ENCODE data around the gene PRKCE.

DNA sequence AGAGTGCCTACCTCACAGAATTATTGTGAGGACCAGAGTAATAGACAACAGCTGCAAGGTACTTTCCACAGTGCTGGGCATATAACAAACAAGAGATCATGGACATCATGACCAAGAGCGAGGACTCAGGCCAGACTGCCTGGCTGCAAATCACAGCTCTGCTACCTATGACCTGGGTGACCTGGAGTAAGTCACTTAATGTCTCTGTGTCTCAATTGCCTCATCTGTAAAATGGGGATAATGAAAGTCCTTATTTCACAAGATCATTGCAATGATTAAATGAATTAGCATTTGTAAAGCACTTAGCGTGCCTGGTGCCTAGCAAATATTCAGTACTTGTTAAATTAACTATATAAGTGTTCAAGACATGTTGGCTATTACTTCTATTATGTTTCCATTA is 59.7 kb downstream of the PRKCE start:
- TF ChIP-seq, protein P1, sequence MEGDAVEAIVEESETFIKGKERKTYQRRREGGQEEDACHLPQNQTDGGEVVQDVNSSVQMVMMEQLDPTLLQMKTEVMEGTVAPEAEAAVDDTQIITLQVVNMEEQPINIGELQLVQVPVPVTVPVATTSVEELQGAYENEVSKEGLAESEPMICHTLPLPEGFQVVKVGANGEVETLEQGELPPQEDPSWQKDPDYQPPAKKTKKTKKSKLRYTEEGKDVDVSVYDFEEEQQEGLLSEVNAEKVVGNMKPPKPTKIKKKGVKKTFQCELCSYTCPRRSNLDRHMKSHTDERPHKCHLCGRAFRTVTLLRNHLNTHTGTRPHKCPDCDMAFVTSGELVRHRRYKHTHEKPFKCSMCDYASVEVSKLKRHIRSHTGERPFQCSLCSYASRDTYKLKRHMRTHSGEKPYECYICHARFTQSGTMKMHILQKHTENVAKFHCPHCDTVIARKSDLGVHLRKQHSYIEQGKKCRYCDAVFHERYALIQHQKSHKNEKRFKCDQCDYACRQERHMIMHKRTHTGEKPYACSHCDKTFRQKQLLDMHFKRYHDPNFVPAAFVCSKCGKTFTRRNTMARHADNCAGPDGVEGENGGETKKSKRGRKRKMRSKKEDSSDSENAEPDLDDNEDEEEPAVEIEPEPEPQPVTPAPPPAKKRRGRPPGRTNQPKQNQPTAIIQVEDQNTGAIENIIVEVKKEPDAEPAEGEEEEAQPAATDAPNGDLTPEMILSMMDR (conservative IDR thresholded peaks at IDR 0.05 in 1 of 2, IDR thresholded peaks at IDR 0.05 in 1 of 2; ENCODE audit: extremely low read depth in 1 of 2, insufficient read depth in 1 of 2, low read depth in 1 of 2, low read length in 2 of 2): no peak
- no peak for TF ChIP-seq EZH2 (IDR thresholded peaks at IDR 0.05; ENCODE audit: borderline replicate concordance, low read length)

All from mammary epithelial cell (primary cell).